ENCODE data around the gene ZNF521. TPM values are rescaled to one million over a fixed set of nuclear protein-coding genes. Genes with fewer than 3 reads are reported as not detected.

ZNF521 gene
- total RNA-seq, 1 experiment from 2014 or later, result not detected

- Histone ChIP-seq H3K36me3 (ENCODE audit: low read depth) (no peaks in the 10 kb centered on the region), H3K27ac (no peak overlapping the region), H3K27me3 (ENCODE audit: insufficient read depth, low read depth) (no peaks in the 10 kb centered on the region), H2AFZ (no peak overlapping the region), H3K4me2 (no peak overlapping the region), H3K79me2 (ENCODE audit: low read depth) (no peaks in the 10 kb centered on the region), H3K4me3 (no peak overlapping the region), H4K20me1 (ENCODE audit: insufficient read depth) (no peaks in the 10 kb centered on the region), H3F3A (ENCODE audit: insufficient read depth, low read depth) (no peaks in the 10 kb centered on the region), H3K4me1 (replicated peaks; ENCODE audit: insufficient read depth) (no peaks in the 10 kb centered on the region), H3K9me2 (ENCODE audit: insufficient read depth) (no peaks in the 10 kb centered on the region), H3K9me3 (ENCODE audit: insufficient read depth, low read depth) (no peaks in the 10 kb centered on the region)
- TF ChIP-seq EZH2 (IDR thresholded peaks at IDR 0.05; ENCODE audit: low read depth), result no peak
- TF ChIP-seq CTCF (conservative IDR thresholded peaks at IDR 0.05), result no peak
- no peak for DNase-seq
- CTCF ChIA-PET, result no interaction called here
- intact Hi-C loops (cut with micrococcal nuclease; ENCODE audit: unreplicated experiment), result no loop called here
- POLR2A ChIA-PET (ENCODE audit: unreplicated experiment), result no interaction called here
- no TSS peak for BruUV-seq (replicated peaks)
Measured at GRCh38 chr18:25346561-25346960, 5.4 kb downstream of the ZNF521 start.

- no peaks in the 10 kb centered on the region for H3K9me3 ChIP-seq (ENCODE audit: insufficient read depth, low read depth)
- intact Hi-C loops (cut with micrococcal nuclease; ENCODE audit: unreplicated experiment), result no loop called here
- BruUV-seq (replicated peaks), result no TSS peak
Measured at GRCh38 chr18:25345081-25345866, 6.7 kb downstream of the ZNF521 start.

GRCh38 chr18:25341831-25342230, 10.1 kb downstream of the ZNF521 start:
- Histone ChIP-seq H3K36me3 (ENCODE audit: low read depth) (no peaks in the 10 kb centered on the region), H3K9me2 (ENCODE audit: insufficient read depth) (no peaks in the 10 kb centered on the region), H2AFZ (no peak overlapping the region), H3K27me3 (ENCODE audit: insufficient read depth, low read depth) (no peaks in the 10 kb centered on the region), H3K4me3 (no peak overlapping the region), H3K4me1 (replicated peaks; ENCODE audit: insufficient read depth) (no peaks in the 10 kb centered on the region), H3K79me2 (ENCODE audit: low read depth) (no peaks in the 10 kb centered on the region), H3F3A (ENCODE audit: insufficient read depth, low read depth) (no peaks in the 10 kb centered on the region), H4K20me1 (ENCODE audit: insufficient read depth) (no peaks in the 10 kb centered on the region), H3K4me2 (no peak overlapping the region), H3K27ac (no peak overlapping the region), H3K9me3 (ENCODE audit: insufficient read depth, low read depth) (no peaks in the 10 kb centered on the region)
- CTCF ChIA-PET, result no interaction called here
- intact Hi-C loops (cut with micrococcal nuclease; ENCODE audit: unreplicated experiment), result no loop called here
- TF ChIP-seq EZH2 (IDR thresholded peaks at IDR 0.05; ENCODE audit: low read depth) (no peak), CTCF (conservative IDR thresholded peaks at IDR 0.05) (no peak)
- no TSS peak for BruUV-seq (replicated peaks)
- POLR2A ChIA-PET (ENCODE audit: unreplicated experiment), result no interaction called here
- no peak for DNase-seq

More at GRCh38 chr18:25345081-25345866, 6.7 kb downstream of the ZNF521 start:
- TF ChIP-seq EZH2 (IDR thresholded peaks at IDR 0.05; ENCODE audit: low read depth), result no peak
- no peak for TF ChIP-seq CTCF (conservative IDR thresholded peaks at IDR 0.05)
- Histone ChIP-seq H3K36me3 (ENCODE audit: low read depth) (no peaks in the 10 kb centered on the region), H3K27me3 (ENCODE audit: insufficient read depth, low read depth) (no peaks in the 10 kb centered on the region), H3F3A (ENCODE audit: insufficient read depth, low read depth) (no peaks in the 10 kb centered on the region), H3K4me2 (no peak overlapping the region), H3K27ac (no peak overlapping the region), H2AFZ (no peak overlapping the region), H3K9me2 (ENCODE audit: insufficient read depth) (no peaks in the 10 kb centered on the region), H3K4me1 (replicated peaks; ENCODE audit: insufficient read depth) (no peaks in the 10 kb centered on the region), H3K79me2 (ENCODE audit: low read depth) (no peaks in the 10 kb centered on the region), H4K20me1 (ENCODE audit: insufficient read depth) (no peaks in the 10 kb centered on the region), H3K4me3 (no peak overlapping the region)
- CTCF ChIA-PET, result no interaction called here
- POLR2A ChIA-PET (ENCODE audit: unreplicated experiment), result no interaction called here
- no peak for DNase-seq

Measured in PC-9 (cell line).